Activated CD8-positive, alpha-beta memory T cell treated with anti-CD3 and anti-CD28 coated beads for 4 hours (primary cell): ENCODE results near the gene MTPN.

Experiments
- DNase-seq, 2 donors: peaks; one replicate each; pipeline ENCODE4 v3.0.0-alpha.2; 2020; ENCODE audit warnings: low read depth in 2 of 2

MTPN gene

DNA sequence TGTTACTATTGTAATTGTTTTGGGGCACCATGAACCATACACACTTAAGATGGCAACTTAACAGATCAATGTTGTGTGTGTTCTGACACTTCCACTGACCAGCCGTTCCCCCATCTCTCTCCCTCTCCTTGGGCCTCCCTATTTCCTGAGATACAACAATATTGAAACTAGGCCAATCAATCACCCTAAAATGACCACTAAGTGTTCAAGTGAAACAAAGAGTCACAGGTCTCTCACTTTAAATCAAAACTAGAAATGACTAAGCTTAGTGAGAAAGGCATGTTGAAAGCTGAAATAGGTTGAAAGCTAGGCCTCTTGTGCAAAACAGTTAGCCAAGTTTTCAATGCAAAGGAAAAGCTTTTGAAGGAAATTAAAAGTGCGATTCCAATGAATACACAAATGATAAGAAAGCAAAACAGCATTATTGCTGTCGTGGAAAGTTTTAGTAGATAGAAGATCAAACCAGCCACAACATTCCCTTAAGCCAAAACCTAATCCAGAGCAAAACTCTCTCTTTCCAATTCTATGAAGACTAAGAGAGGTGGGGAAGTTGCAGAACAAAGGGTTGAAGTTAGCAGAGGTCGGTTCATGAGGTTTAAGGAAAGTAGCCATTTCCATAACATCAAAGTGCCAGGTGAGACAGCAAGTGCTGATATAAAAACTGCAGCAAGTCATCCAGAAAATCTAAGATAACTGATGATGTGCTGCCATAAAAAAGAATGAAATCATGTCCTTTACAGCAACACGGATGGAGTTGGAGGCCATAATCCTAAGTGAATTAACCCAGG is 90.6 kb downstream of the MTPN start:
- DNase-seq: no peak

DNA sequence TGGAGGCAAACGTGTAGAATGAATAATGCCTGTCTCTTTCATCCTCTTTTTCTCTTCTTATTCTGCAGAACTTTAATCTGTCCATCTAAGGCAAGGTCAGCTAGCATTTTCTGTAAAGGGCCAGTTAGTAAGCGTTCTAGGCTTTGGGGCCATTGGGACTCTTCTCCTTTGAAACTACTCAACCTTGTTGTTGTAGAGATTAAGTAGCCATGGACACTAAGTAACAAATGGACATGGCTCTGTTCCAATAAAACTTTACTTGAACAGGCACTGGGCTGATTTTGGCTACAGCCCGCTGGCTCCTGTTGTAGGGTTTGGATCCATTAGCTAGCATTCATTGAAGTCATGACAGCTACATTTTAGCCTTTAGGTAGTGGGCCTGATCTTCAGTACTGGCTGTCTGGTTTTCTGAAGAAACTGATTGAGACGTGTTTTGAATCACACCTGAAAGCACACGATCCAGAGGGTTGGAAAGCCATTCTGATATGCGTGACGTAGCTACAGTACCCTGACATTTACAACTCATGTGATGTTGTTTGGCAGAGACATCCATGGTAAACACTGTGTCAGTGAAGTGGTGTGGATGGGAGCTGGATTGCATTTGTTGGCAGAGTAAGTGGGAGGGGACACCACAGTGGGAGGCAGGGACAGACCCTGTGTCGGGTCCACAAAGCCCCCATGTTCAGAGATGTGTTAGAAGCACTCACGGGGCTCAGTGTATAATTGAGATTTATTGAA is 92.5 kb downstream of the MTPN start:
- no peak for DNase-seq

DNA sequence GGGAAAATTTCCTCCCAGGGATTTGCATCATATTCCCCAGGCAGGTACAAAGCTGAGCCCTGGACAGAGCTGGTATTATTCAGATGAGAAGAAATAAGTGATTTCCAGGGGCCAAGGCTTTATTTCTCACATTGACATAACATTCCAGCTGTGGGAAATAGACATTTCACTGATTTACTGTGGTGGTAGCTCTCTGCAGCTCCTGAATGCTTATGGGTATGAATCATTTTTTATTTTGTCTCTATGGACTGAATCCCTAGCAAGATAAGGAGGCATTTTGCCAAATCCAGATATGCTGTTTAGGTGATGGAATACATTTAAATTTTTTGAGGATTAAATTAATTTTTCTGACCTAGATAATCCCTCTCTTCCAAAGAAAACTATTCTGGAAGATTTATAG is 97.9 kb downstream of the MTPN start:
- no peak for DNase-seq

DNA sequence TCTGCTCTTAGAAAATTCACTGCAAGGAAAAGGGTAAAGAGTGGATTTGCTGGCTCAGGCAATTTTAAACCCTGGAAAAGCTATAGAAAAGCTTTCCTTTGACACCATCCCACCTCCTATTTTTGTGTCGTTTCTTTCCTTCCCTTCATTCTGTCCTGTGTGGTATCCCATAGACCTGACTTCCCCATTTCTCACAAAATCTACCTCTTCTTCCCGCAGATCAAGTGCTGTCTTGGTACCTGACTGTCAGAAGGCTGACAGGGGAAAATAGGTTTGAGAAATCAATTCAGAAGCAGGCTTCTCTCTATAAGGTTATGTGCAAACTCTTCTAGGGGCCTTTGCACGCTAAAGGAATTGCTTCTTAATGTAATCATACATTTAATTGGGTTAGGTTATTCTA is 98.9 kb downstream of the MTPN start:
- no peak for DNase-seq

DNA sequence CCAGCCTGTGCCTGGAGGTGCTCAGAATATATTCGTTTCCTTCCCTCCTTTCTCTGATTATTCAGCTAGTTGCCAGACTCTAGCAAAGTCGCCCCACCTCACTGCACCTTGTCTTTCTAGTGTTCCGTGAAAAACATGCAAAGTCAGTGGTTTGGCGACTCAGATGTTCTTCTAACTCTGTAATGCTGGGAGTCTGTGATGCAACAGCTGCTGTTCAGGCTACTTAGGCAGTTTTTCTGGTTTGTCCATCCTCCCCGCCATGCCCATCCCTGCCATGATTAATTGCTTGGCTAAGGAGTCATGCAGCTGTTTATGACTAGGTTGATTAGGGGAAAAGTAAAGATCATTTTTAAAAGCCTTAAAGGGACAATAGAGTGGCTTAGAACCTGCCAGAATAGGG is 99.4 kb downstream of the MTPN start:
- DNase-seq: no peak
